Astrocyte of the hippocampus (primary cell): ENCODE data around the gene ATXN7.

Experiments
- DNase-seq: peaks from one replicate; pipeline ENCODE4 v3.0.0; 2011; ENCODE audit warnings: low read depth, low spot score

Gene ATXN7

GRCh38 chr3:63863150-63864007 lies at the start of gene ATXN7, which contains the start of gene THOC7:
TSS of gene ATXN7 (plus strand) at chr3:63863867. CDS start at chr3:63912599, 48,732 bp downstream.
TSS of gene THOC7 (minus strand) at chr3:63863805. CDS start at chr3:63863790, 15 bp downstream.
- DNase-seq, result peak; percentile 89

GRCh38 chr3:63814237-63814636 lies 49.4 kb upstream of the ATXN7 start:
- DNase-seq, result no peak

GRCh38 chr3:63817225-63817624 lies 46.4 kb upstream of the ATXN7 start:
- no peak for DNase-seq

GRCh38 chr3:63818282-63819150 lies 45.2 kb upstream of the ATXN7 start:
- peak; percentile 82 for DNase-seq

- DNase-seq, result no peak
These were observed 44.6 kb upstream of the ATXN7 start, which contains the start of gene C3orf49 for GRCh38 chr3:63819151-63819398. TSS of gene C3orf49 (plus strand) at chr3:63819299. CDS start at chr3:63819472, 173 bp downstream.

- DNase-seq, result peak; percentile 65
These were observed 39.4 kb upstream of the ATXN7 start for GRCh38 chr3:63824309-63824708.

- no peak for DNase-seq
These were observed 33.1 kb upstream of the ATXN7 start for GRCh38 chr3:63830526-63830925.

- DNase-seq, result no peak
These were observed 31.3 kb upstream of the ATXN7 start for GRCh38 chr3:63832395-63832794.

GRCh38 chr3:63841704-63842103 lies 22.0 kb upstream of the ATXN7 start:
- DNase-seq, result no peak

- DNase-seq, result no peak
These were observed 21.5 kb upstream of the ATXN7 start for GRCh38 chr3:63842127-63842526.

GRCh38 chr3:63845215-63845614 lies 18.5 kb upstream of the ATXN7 start:
- DNase-seq, result no peak

- no peak for DNase-seq
These were observed 15.8 kb upstream of the ATXN7 start for GRCh38 chr3:63847718-63848450.

- DNase-seq, result no peak
These were observed 14.5 kb upstream of the ATXN7 start for GRCh38 chr3:63849175-63849574.

GRCh38 chr3:63851287-63851686 lies 12.4 kb upstream of the ATXN7 start:
- no peak for DNase-seq

GRCh38 chr3:63853106-63853505 lies 10.6 kb upstream of the ATXN7 start:
- no peak for DNase-seq

- no peak for DNase-seq
These were observed 8.2 kb upstream of the ATXN7 start for GRCh38 chr3:63855333-63855940.

- DNase-seq, result peak; percentile 53
These were observed 6.4 kb upstream of the ATXN7 start for GRCh38 chr3:63857311-63857710.

- DNase-seq, result no peak
These were observed 2.9 kb upstream of the ATXN7 start for GRCh38 chr3:63860776-63861175.

- DNase-seq, result no peak
These were observed 2.4 kb upstream of the ATXN7 start for GRCh38 chr3:63861306-63861705.

GRCh38 chr3:63862804-63863149 lies 890 bp upstream of the ATXN7 start:
- no peak for DNase-seq
